HG03175 (cell line): ENCODE results near the gene SKI.
"Not testable (repeated sequence)": the region's sequence is repeated elsewhere in the genome, so short reads cannot be mapped to it uniquely, and the experiment has no call there.

Experiments
- ATAC-seq: cut with Tn5 transposase; IDR thresholded peaks from one replicate; pipeline ENCODE4 v1.9.1; 2021; ENCODE audit warnings: mild to moderate bottlenecking, moderate library complexity; ENCODE audit not compliant: unreplicated experiment

Gene SKI

DNA sequence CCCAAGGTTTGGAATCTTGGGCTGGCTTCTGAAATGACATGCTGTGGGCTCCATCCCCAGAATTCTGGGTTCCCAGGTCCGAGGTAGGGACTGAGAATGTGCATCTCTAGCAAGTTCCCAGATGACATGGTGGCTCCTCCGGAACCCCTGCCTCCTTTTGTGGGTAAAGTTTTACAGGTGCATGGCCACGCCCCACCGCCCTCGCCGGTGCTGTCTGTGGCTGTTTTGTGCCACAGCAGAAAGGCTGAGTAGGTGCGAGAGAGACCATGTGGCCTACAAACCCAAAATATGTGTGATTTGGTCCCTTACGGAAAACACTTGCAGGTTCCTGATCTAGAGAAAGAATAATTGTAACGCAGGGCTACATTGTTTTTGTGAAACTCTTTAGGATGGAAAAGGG, 30.9 kb downstream of the SKI start:
- no peak for ATAC-seq

DNA sequence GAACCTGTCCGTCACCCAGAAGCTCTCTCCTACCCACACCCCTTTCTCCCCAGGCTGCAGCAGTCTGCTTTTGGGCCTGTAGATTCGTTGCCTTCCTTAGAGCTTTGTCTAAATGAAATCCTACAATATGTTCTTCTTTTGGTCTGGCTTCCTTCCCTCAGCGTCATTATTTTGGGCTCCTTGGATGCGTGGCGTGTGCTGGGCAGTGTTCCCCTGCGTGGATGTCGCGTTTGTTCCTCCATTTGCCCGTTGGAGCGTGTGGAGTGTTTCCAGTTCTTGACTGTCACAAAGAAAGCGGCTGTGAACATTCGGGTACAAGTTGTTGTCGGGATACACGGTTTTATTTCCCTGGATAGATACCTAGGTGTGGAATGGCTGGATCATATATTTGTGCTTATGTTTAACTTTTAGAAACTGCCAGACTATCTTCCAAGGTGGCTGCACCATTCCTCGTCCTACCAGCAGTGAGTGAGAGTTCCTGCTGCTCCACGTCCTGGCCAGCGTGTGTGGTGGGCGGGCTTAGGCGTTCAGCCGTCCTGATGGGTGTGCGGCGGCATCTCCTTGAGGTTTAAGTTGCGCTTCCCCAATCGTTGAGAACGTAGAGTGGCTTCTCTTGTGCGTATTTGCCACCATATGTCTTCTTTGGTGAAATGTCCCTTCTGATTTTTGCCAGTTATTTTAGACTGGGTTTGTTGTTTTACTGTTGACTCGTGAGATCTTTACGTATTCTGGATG, 31.7 kb downstream of the SKI start:
- no peak for ATAC-seq

DNA sequence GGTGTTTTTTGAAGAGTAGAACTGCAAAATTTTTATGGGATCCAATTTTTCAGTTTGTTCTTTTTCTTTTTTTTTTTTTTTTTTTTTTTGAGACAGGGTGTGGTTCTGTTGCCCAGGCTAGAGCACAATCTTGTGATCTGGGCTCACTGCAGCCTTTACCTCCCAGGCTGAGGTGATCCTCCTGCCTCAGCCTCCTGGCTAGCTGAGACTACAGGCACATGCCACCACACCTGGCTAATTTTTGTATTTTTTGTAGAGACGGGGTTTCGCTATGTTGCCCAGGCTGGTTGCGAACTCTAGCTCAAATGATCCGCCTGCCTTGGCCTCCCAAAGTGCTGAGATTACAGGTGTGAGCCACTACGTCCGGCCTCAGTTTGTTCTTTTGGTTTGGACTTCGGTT, 32.4 kb downstream of the SKI start:
- not testable (repeated sequence) for ATAC-seq

DNA sequence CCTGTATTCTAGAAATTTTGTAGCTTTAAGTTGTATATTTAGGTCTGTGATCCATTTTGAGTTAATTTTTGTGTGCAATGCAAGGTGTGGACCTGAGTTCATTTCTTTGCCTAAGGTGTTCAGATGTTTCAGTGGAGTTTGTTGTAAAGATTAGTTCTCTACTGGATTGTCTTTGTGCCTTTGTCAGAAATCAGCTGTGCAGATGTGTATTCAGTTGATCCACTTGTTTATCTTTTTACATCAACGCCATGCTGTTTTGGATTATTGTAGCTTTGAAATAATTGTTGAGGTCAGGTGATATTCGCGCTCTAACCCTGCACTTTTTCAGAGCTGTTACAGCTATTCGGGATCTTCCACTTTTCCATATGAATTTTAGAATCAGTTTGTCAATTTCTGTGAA, 32.8 kb downstream of the SKI start:
- no peak for ATAC-seq

DNA sequence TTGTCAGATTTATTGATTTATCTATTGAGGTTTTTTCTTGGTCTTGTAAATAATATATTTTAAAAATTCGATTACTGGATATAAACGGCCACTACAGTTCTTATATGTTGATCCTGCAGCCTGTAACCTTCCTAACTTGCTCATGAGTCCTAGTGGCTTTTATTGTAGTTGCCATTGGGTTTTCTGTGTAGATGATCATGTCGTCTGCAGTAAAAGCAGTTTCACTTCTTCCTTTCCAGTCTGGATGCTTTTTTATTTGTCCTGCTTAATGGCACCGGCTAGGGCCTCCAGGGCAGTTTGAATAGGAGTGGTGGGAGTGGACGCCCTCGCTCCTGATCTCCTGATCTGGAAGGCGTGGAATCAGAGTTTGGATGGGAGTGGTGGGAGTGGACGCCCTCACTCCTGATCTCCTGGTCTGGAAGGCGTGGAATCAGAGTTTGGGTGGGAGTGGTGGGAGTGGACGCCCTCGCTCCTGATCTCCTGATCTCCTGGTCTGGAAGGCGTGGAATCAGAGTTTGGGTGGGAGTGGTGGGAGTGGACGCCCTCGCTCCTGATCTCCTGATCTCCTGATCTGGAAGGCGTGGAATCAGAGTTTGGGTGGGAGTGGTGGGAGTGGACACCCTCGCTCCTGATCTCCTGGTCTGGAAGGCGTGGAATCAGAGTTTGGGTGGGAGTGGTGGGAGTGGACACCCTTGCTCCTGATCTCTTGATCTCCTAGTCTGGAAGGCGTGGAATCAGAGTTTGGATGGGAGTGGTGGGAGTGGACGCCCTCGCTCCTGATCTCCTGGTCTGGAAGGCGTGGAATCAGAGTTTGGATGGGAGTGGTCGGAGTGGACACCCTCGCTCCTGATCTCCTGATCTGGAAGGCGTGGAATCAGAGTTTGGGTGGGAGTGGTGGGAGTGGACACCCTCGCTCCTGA, 33.6 kb downstream of the SKI start:
- ATAC-seq, result not testable (repeated sequence)

DNA sequence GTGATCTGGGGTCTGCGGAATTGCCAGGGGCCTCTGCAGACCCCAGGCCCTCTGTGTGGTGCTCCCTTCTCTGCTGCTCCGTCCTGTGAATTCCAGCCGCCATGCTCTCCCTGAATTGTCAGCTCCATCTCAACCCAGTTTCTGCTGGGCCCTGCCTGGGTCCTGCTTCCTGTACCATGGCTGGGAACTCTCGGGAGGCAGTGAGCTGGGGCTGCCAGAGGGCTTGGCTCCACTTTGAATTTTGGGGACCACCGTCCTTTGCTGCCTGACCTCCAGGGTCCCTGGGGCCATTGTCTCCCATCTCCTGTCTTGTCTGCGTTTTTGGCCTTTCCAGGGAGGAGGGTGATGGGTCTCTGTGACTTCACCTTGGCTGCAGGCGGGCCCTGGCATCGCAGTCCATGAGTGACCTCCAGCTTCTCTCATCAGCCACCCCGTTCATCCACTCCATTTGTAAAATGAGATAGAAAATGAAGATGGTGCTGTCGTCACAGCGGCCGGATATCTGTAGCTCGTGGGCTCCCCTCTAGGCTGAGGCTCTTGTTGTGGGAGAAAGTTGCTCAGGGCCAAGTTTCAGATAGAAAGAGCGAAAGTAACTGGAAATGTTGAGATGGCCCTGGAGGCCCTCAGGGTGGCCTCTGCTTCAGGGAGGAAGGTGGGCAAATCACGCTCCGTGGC, 38.3 kb downstream of the SKI start:
- no peak for ATAC-seq

DNA sequence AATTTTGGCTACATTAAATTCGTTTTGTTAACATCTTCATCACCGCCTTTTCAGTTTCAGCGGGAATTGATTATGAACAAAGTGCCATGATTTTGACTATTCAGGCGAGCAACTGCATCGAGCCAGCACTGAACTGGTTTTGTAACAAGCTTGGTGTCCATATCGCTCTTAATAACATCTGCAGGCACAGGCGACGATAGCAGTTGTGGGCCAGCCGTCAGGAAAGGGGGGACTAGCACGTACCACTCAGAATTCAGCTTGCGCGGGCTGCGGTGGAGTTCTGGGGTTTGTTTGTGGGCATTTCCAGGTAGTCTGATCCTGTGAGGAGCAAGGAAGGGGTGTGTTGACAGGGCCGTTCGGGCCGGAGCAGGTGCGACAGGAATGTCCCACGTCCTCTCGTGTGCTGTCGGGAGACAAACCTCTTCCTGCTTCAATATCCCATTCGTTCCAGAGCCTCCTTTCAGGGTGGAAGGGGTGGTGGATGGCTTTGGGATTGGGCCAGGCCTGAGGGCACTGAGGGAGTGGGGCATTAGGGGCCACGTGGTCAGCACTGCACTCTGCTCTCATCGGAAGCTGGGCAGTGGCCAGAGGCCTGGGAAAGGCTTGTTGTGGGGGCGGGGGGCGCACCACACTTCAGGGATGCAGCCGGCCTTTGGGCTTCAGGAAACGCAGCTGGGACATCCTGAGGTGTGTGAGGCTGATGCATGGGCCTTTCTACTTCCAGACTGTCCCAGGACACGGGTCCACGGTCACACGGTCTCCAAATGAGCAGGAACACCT, 39.1 kb downstream of the SKI start:
- ATAC-seq, result no peak

DNA sequence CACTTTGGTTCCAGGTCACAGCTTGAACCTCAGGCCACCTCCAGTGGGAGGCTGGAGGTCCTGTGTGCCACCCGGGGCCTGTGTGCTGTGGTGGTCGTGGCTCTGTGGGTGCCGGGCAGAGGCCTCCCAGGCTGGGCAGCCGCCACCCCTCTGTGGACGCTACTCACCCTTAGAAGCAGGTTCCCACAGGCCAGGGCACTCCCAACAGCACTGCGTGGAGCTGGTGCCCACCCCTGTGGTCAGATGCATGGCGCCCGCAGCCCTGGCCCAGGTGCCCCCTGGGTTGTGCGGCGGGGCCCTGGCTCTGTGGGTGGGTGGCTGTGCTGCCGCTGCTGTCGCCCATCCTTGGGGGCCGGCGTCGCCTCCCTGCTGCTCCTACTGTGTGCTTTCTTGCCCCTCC, 39.7 kb downstream of the SKI start:
- no peak for ATAC-seq

DNA sequence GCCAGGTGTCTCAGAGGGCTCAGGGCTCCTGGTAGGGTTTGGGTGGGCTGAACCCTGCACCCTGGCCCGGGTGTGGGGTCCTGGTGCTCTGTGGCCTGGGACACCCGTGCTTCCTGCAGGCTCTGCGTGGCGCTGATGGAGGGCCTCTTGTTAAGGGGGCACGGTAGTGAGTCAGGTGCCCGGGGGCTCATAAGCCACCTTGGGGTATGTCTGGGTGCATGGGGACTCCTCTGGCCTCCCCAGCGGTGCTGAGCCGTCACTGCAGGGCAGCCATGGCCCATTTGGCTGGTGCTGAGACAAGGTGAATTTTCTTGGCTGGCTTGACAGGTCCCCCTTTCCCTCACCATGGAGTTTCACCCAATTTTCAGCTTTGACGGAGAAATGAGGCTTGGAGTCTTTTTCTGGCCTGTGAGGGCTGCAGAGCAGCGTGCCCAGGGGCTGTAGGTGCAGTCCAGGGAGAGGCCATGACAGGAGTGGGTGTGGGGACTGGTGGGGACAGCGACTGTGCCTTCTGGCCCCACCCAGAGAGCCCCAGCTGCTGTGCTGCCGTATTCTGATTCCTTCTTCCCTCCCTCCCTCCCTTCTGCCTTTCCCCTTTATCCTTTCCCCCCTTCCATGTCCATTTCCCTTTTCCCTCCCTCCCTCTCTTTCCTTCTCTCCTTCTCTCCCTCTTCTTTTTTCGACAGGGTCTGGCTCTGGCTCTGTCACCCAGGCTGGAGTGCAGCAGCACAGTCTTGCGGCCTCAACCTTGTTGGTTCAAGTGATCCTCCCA, 40.4 kb downstream of the SKI start:
- no peak for ATAC-seq

DNA sequence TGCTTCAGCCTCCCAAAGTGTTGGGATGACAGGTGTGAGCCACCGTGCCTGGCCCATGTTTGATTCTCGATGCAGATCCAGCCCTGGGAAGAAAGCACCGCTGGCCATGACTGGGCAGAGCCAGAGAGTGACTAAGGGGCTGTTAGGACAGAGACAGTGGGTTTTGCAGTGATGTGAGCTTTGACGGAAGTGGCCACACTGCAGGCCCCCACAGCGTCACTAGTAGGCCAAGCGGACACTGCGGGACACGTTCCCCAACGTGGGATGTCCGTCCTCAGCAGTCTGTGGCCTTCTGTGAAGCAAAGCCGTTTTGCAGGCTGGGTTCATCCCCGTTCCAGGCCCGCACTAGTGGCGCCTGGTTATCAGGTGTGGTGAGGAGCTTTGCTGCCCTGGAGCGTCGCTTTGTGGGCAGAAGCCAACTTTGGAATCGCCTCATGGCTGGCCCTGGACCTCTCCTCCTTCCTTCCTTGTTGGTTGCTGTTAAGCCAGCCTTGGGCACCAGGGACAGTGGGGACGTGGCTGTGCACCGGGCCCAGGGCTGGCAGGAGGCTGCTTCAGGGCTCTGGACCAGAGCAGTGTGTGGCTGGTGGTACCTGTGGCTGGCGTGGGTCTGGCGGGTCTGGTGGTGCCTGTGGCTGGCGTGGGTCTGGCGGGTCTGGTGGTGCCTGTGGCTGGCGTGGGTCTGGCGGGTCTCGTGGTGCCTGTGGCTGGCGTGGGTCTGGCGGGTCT, 41.2 kb downstream of the SKI start:
- no peak for ATAC-seq

DNA sequence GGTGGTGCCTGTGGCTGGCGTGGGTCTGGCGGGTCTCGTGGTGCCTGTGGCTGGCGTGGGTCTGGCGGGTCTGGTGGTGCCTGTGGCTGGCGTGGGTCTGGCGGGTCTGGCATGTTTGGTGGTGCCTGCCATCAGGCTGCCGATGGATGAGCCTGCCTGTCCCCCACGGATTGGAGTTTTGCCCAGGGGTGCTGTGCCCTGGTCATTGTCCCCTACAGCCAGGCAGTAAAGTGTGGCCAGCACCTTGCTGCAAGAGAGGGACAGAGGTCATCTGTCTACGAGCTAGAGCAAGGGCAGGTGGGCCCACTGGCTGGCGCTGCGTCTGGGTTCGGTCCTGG, 41.8 kb downstream of the SKI start:
- no peak for ATAC-seq

DNA sequence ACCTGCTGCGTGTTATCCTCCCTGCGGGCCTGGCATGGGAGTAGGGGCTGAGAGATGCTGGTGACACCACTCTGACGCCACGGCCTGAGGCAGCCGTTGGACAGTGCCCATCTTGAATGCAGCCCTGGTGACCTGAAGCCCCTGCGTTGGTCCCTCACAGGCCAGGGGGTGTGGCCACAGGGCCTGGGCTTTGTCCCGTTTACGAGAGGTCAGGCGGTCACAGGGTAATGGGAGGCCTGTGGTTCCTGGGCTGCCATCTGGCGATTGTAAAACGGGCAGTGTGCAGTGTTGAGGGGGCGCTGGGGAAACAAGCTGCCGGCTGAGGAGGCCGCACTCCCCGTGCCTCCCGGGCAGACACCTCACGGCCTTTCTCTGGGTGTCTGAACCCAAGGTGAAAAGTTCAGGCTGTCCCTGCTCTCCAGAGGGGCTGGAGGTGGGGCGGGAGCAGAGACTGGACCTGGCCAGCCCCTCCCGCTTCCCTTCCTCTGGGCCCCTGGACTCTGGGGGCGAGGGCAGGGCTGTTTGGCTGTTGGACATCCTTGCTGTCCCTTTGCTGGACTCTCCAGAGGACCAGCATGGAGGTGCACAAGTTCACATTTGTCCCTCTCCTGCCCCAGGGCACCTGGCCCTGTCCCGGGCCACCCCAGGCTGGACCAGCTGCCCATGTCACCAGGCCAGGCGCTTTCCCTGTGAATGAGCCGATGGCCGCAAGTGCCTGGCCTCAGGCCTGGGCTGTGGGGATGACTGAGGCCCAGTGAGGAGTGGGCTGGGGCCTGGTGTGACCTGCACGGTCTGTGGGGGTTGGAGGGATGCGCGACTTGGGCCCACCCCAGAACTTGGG, 42.4 kb downstream of the SKI start:
- ATAC-seq, result no peak

DNA sequence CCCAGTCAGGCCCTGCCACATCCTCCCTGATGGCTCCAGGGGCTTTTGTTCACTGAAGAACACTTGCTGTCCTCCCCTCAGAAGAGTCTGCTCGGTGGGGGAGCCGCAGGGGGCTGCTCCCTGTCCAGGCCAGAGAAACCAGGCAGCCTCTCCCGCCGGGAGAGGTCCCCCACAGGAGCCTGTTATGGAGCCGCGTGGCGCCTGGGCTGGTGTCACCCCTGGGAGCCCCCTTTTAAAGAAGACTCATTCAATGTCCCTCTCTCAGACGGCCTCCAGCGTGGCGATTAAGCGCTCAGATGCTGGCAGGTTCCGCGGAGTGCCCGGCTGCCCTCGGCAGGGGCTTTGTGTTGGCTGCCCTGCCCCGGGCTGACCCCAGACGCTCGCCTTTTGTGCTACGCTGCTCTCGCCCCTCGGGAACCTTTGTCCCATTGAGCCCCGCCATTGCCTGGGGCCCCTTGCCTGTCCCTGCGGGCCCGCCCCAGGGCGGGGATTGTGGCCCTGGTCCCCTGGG, 43.1 kb downstream of the SKI start:
- no peak for ATAC-seq

DNA sequence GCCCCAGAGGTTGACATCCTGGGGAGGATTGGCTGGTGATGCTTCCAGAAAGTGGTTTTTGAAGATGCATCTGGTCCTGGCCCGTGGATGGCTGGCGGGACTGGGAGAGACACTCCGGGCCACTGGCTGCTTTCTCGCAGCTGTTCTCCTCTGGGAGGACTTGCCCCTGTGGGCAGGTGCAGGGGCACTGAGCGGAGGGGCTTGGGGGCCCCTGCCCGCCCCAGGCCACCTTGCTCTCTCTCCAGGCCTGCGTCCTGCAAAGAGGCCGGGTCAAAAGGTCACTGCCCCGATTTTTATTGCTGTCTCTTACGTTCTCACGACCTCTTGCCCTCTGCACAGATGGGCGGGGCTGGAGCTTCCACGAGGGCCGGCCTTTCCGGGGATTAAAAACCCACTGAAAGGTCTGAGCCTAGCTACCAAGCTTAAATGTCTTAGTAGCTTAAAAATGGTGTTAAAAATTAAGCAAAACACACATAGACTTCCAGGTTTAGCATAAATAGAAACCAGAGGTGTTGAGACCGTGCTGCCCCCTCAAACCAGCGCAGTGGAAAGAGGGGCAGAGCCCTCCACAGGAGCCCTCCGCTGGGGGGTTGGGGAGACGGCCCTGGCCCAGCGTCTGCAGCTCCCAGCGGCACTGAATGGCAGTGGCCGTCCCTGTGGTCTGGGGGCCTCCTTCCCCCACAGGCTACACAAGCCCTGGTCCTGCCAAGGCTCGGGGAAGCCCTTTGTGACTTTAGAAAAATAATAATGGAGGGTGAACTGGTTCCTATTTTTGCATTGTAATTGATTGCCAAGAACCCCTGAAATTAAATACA, 43.9 kb downstream of the SKI start:
- ATAC-seq, result no peak

DNA sequence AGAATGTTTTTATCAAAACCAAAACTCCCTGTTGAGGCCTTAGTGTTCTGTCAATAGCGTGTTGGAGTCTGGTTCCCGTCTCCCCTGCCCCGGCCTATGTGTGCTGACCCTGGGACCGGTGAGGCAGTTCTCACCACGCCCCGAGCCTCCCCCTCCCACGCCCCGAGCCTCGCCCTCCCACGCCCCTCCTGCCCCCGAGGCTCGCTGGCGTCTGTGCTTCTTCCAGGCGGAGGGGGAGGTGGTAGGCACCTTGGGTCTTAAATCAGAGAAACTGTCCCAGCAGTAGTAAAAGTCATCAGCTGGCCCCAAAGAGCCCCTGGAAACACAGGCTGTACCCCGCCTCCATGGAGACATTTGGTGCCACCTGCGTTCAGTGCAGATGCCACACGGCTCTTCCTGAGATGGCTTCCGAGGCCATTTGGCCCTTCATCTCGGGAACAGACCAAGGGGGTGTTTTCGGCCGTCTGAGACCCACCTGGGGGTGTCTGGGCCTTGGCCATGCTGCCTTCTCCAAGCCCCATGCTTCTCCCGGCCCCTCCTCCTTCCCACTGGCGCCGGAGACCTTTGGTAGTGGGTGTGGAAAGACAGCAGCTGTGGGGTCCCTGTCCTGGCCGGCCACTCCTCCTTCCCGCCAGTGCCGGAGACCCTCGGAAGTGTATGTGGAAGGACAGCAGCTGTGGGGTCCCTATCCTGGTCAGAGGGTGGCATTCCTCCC, 44.7 kb downstream of the SKI start:
- no peak for ATAC-seq

DNA sequence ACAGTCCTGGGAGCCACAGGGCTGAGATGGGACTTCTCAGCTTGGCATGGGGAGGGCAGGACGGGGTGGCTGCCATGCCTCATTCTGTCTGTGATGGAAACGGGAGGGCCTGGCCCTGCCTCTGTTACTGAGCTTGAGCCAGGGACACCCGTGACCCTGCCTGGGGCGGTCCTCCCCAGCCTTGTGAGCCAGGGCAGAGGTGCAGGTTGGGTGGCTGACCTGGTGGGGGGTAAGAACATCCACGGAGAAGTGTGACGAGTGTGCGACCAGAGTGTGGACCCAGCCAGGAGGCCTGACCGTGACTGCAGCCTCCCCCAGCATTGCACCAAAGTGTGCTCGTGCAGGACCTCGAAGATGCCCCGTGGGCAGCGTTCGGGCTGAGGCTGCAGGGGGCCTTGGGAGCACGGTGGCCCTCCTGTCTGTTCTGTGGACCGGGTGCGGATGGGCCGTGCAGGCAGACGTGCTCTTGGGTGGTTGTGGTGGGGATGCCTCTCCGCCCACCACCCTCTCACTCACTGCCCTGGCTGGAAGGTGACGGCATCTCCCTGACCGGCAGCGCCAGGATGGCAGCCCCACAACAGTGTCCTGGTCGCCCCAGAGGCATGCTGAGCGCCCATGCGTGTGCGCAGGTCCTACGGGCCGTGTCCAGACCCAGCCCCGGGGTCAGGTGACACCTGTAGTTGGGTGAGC, 45.4 kb downstream of the SKI start:
- ATAC-seq, result no peak
